SK-MEL-5 (cell line): ENCODE measurements around the gene CFAP119. TPM values are rescaled to one million over a fixed set of nuclear protein-coding genes. Genes with fewer than 3 reads are reported as not detected.

Source experiments
- DNase-seq: peaks from one replicate; pipeline ENCODE4 v3.0.0-alpha.2; 2016; ENCODE audit warnings: low read depth, low spot score
- in situ Hi-C: cut with HindIII; loops from 2 replicates; pipeline ENCODE4 v1.10.0; 2016; ENCODE audit warnings: low sequenced_read_pairs, high pct_unique_total_duplicates, low pct_unique_long_range_greater_than_20kb
- total RNA-seq: library from RNA; depleted of rRNA; stranded (reverse); fragments of >200 nt; shearing (Covaris generic); gene quantifications from 2 replicates; pipeline ENCODE4 v1.2.3, GENCODE V29; 2014

CFAP119 gene
- total RNA-seq, 1 experiment from 2014 or later, result 0.05 TPM

GRCh38 chr16:30767767-30768465 is 6.1 kb upstream of the CFAP119 start:
- no peak for DNase-seq
- in situ Hi-C loops, result no loop called here

- no peak for DNase-seq
- in situ Hi-C loops, result no loop called here
These were observed 5.0 kb upstream of the CFAP119 start for GRCh38 chr16:30766933-30767284.

GRCh38 chr16:30766206-30766932 is 4.5 kb upstream of the CFAP119 start:
- DNase-seq, result no peak
- in situ Hi-C loops, result no loop called here

GRCh38 chr16:30764816-30765465 is 3.1 kb upstream of the CFAP119 start:
- no peak for DNase-seq
- in situ Hi-C loops, result no loop called here

- DNase-seq, result no peak
- in situ Hi-C loops, result no loop called here
These were observed 2.2 kb upstream of the CFAP119 start for GRCh38 chr16:30764086-30764485.

- DNase-seq, result no peak
- in situ Hi-C loops, result no loop called here
These were observed 1.3 kb upstream of the CFAP119 start for GRCh38 chr16:30762991-30763725.

GRCh38 chr16:30761427-30761927 is 385 bp downstream of the CFAP119 start:
- no peak for DNase-seq
- in situ Hi-C loops, result no loop called here

GRCh38 chr16:30760577-30761426 is 1.1 kb downstream of the CFAP119 start:
- no peak for DNase-seq
- in situ Hi-C loops, result no loop called here

- in situ Hi-C loops, result no loop called here
- no peak for DNase-seq
These were observed 1.8 kb downstream of the CFAP119 start for GRCh38 chr16:30760001-30760559.

GRCh38 chr16:30758988-30759491 is 2.8 kb downstream of the CFAP119 start:
- no peak for DNase-seq
- in situ Hi-C loops, result no loop called here

GRCh38 chr16:30757316-30757715 is 4.5 kb downstream of the CFAP119 start:
- DNase-seq, result no peak
- in situ Hi-C loops, result no loop called here

GRCh38 chr16:30756781-30757100 is 5.1 kb downstream of the CFAP119 start:
- DNase-seq, result no peak
- in situ Hi-C loops, result no loop called here

- no peak for DNase-seq
- in situ Hi-C loops, result no loop called here
These were observed 5.7 kb downstream of the CFAP119 start for GRCh38 chr16:30755955-30756780.

GRCh38 chr16:30753596-30753995 is 8.3 kb downstream of the CFAP119 start:
- no peak for DNase-seq
- in situ Hi-C loops, result no loop called here

- DNase-seq, result no peak
- in situ Hi-C loops, result no loop called here
These were observed 10.9 kb downstream of the CFAP119 start for GRCh38 chr16:30750876-30751465.

GRCh38 chr16:30750201-30750600 is 11.7 kb downstream of the CFAP119 start:
- DNase-seq, result no peak
- in situ Hi-C loops, result no loop called here
